ENCODE measurements around the gene CELA3A. TPM values are rescaled to one million over a fixed set of nuclear protein-coding genes. Genes with fewer than 3 reads are reported as not detected.

The CELA3A gene
- total RNA-seq, 1 donor: not detected

GRCh38 chr1:22039594-22040285 lies 38.3 kb downstream of the CELA3A start:
- Histone ChIP-seq H3K4me1 (ENCODE audit: insufficient read depth, low read length) (peaks cover 7% of the 10 kb centered on the region), H3K79me2 (ENCODE audit: insufficient read depth, low read length) (no peaks in the 10 kb centered on the region), H3K9me3 (ENCODE audit: low read depth, low read length) (no peaks in the 10 kb centered on the region), H3K36me3 (ENCODE audit: insufficient read depth, low read length) (no peaks in the 10 kb centered on the region), H3K27me3 (ENCODE audit: insufficient read depth, low read length) (no peaks in the 10 kb centered on the region), H4K20me1 (ENCODE audit: insufficient read depth, low read length) (no peaks in the 10 kb centered on the region), H3K4me3 (ENCODE audit: insufficient read depth, low read length) (no peak overlapping the region), H3K27ac (ENCODE audit: low read depth, low read length) (no peak overlapping the region), H3K4me2 (ENCODE audit: insufficient read depth, low read length) (no peak overlapping the region), H2AFZ (ENCODE audit: low read length) (peak overlapping the region; percentile 30)
- TF ChIP-seq CTCF (IDR thresholded peaks at IDR 0.05; ENCODE audit: extremely low read depth, low read depth, low read length): no peak
- no peak for DNase-seq (ENCODE audit: insufficient read length, low spot score, missing footprints)

- H2AFZ ChIP-seq (ENCODE audit: low read length): peak overlapping the region; percentile 30
- no peak overlapping the region for H3K4me2 ChIP-seq (ENCODE audit: insufficient read depth, low read length)
- no peaks in the 10 kb centered on the region for H3K9me3 ChIP-seq (ENCODE audit: low read depth, low read length)
- H3K4me1 ChIP-seq (ENCODE audit: insufficient read depth, low read length): peaks cover 12% of the 10 kb centered on the region
- H3K4me3 ChIP-seq (ENCODE audit: insufficient read depth, low read length): no peak overlapping the region
- no peaks in the 10 kb centered on the region for H3K36me3 ChIP-seq (ENCODE audit: insufficient read depth, low read length)
- H3K27me3 ChIP-seq (ENCODE audit: insufficient read depth, low read length): no peaks in the 10 kb centered on the region
- TF ChIP-seq CTCF (IDR thresholded peaks at IDR 0.05; ENCODE audit: extremely low read depth, low read depth, low read length): no peak
- H4K20me1 ChIP-seq (ENCODE audit: insufficient read depth, low read length): no peaks in the 10 kb centered on the region
- H3K27ac ChIP-seq (ENCODE audit: low read depth, low read length): no peak overlapping the region
- H3K79me2 ChIP-seq (ENCODE audit: insufficient read depth, low read length): no peaks in the 10 kb centered on the region
- no peak for DNase-seq (ENCODE audit: insufficient read length, low spot score, missing footprints)
These were observed 38.8 kb downstream of the CELA3A start for GRCh38 chr1:22040286-22040623.

GRCh38 chr1:22041505-22041904 lies 40.0 kb downstream of the CELA3A start:
- no peak for DNase-seq (ENCODE audit: insufficient read length, low spot score, missing footprints)
- Histone ChIP-seq H3K4me1 (ENCODE audit: insufficient read depth, low read length) (peaks cover 15% of the 10 kb centered on the region), H2AFZ (ENCODE audit: low read length) (no peak overlapping the region)

More at GRCh38 chr1:22041505-22041904, 40.0 kb downstream of the CELA3A start:
- no peaks in the 10 kb centered on the region for H4K20me1 ChIP-seq (ENCODE audit: insufficient read depth, low read length)
- H3K9me3 ChIP-seq (ENCODE audit: low read depth, low read length): peaks cover 2% of the 10 kb centered on the region
- no peak overlapping the region for H3K4me2 ChIP-seq (ENCODE audit: insufficient read depth, low read length)
- no peaks in the 10 kb centered on the region for H3K27me3 ChIP-seq (ENCODE audit: insufficient read depth, low read length)
- TF ChIP-seq CTCF (IDR thresholded peaks at IDR 0.05; ENCODE audit: extremely low read depth, low read depth, low read length): no peak
- no peaks in the 10 kb centered on the region for H3K36me3 ChIP-seq (ENCODE audit: insufficient read depth, low read length)
- H3K4me3 ChIP-seq (ENCODE audit: insufficient read depth, low read length): no peak overlapping the region
- no peak overlapping the region for H3K27ac ChIP-seq (ENCODE audit: low read depth, low read length)
- H3K79me2 ChIP-seq (ENCODE audit: insufficient read depth, low read length): no peaks in the 10 kb centered on the region
